ENCODE measurements around the gene CDH4.

CDH4 gene

DNA sequence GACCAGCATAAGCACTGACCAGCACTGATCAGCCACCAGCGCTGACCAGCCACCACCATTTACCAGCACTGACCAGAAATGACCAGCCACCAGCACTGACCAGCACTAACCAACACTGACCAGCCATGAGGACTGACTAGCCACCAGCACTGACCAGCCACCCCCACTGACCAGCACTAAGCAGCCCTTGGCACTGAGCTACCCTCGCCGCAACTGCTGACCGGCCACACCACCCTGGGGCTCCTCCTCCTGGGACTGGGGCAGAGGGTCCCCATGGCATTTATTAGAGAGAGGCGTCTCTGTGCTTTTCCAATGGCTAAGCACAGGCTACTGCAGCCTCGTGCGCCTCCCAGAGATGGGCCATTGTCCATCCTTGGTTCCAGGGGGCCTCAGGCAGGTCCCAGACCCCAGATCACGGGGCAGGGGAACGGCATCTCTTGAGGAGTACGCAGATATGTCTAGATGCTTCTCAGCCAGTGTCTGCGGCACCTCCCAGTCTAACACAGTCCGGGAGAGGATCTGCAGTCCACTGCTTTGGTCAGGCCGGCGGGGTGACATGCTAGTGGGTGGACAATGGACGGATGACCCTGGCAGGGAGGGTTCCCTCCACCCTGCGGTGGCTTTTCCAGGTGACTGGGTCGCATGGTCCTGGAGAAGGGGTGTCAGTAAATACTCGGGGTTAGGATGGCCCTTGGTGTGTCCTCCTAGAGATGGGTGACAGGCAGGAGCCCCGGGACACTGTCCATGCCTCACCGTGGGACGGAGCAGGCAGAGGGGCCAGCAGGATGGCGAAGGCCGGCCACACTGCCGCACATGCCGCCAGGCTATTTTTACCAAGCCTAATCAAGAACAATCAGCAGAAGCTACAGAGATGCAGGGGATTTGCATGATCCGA lies 645.6 kb downstream of the CDH4 start:
- H3K36me3 Mint-ChIP-seq (ENCODE audit: low read depth), result no peaks in the 10 kb centered on the region
- intact Hi-C loops (cut with micrococcal nuclease), result no loop called here
- H3K4me1 Mint-ChIP-seq (ENCODE audit: low read depth), result no peaks in the 10 kb centered on the region

DNA sequence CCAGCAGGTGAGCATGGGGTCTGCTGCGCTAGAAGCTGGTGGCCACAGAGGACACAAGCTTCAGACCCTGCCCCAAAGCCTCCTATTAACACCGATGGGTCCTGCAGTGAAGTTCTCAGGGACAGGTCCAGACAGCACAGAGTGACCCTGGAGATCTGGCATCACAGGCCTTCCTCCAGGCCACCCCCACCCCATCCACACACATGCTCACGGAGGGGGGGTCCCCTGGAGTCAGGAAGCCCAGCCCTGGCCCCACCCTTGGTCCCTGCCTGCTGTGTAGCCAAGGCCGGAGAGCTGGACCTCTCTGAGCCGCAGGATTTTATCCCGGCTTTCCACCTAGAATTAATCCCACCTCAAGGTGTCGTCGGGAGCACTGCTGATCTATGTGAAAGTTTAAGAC lies 646.3 kb downstream of the CDH4 start:
- no peaks in the 10 kb centered on the region for H3K36me3 Mint-ChIP-seq (ENCODE audit: low read depth)
- no peaks in the 10 kb centered on the region for H3K4me1 Mint-ChIP-seq (ENCODE audit: low read depth)
- H3K4me3 Mint-ChIP-seq, result no peak overlapping the region
- H3K27ac Mint-ChIP-seq, result no peak overlapping the region
- intact Hi-C loops (cut with micrococcal nuclease), result no loop called here
- H3K27me3 Mint-ChIP-seq, result peaks cover 6% of the 10 kb centered on the region
- no peaks in the 10 kb centered on the region for H3K9me3 Mint-ChIP-seq

More for the DNA sequence above, 645.6 kb downstream of the CDH4 start:
- Mint-ChIP-seq H3K4me3 (no peak overlapping the region), H3K9me3 (no peaks in the 10 kb centered on the region), H3K27me3 (peaks cover 6% of the 10 kb centered on the region), H3K27ac (no peak overlapping the region)

GRCh38 chr20:61900011-61900944 lies 648.2 kb downstream of the CDH4 start:
- Mint-ChIP-seq H3K4me3 (no peak overlapping the region), H3K9me3 (no peaks in the 10 kb centered on the region), H3K36me3 (ENCODE audit: low read depth) (no peaks in the 10 kb centered on the region), H3K4me1 (ENCODE audit: low read depth) (no peaks in the 10 kb centered on the region), H3K27ac (no peak overlapping the region), H3K27me3 (peaks cover 6% of the 10 kb centered on the region)
- intact Hi-C loops (cut with micrococcal nuclease), result no loop called here

GRCh38 chr20:61900945-61901293 lies 648.9 kb downstream of the CDH4 start:
- Mint-ChIP-seq H3K36me3 (ENCODE audit: low read depth) (no peaks in the 10 kb centered on the region), H3K4me1 (ENCODE audit: low read depth) (no peaks in the 10 kb centered on the region), H3K27me3 (peaks cover 6% of the 10 kb centered on the region), H3K9me3 (no peaks in the 10 kb centered on the region), H3K4me3 (no peak overlapping the region), H3K27ac (no peak overlapping the region)
- intact Hi-C loops (cut with micrococcal nuclease), result no loop called here

- H3K36me3 Mint-ChIP-seq (ENCODE audit: low read depth), result no peaks in the 10 kb centered on the region
- no peak overlapping the region for H3K27ac Mint-ChIP-seq
- intact Hi-C loops (cut with micrococcal nuclease), result no loop called here
- no peak overlapping the region for H3K4me3 Mint-ChIP-seq
- H3K27me3 Mint-ChIP-seq, result peaks cover 5% of the 10 kb centered on the region
- no peaks in the 10 kb centered on the region for H3K9me3 Mint-ChIP-seq
- H3K4me1 Mint-ChIP-seq (ENCODE audit: low read depth), result no peaks in the 10 kb centered on the region
Measured at GRCh38 chr20:61901392-61902220, 649.5 kb downstream of the CDH4 start.

DNA sequence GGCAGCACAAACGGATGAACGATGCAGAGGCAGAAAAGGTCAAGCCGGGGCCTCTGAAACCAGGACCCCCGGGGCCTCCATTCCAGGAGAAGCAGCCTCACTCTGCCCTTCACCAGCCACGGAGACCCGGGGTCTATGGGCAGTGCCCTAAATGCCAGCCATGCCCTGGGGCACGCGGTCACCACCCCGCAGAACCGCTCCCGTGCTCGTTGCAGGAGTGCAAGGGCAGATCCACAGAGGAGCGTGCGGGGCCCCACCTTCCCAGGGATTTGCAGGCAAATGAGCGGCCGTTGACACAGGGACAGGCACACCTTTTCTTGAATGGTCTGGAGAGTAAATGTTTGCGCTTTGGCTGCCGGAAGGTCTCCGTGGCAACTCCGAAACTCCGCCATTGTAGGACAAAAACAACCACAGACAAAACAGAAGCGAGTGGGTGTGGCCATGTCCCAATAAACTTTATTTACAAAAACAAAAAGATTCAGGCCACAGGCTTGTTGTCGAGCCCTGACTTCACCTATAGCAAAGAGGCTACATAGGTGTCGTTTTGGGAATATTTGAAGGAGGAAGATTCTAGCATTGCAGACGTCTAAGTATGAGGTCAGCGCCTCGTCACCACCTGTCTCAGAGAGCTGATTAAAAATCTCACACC lies 650.3 kb downstream of the CDH4 start:
- Mint-ChIP-seq H3K4me1 (ENCODE audit: low read depth) (no peaks in the 10 kb centered on the region), H3K27me3 (peaks cover 4% of the 10 kb centered on the region), H3K4me3 (no peak overlapping the region), H3K36me3 (ENCODE audit: low read depth) (no peaks in the 10 kb centered on the region), H3K9me3 (no peaks in the 10 kb centered on the region), H3K27ac (no peak overlapping the region)
- intact Hi-C loops (cut with micrococcal nuclease), result no loop called here

GRCh38 chr20:61903575-61904340 lies 651.7 kb downstream of the CDH4 start:
- Mint-ChIP-seq H3K9me3 (no peaks in the 10 kb centered on the region), H3K4me3 (no peak overlapping the region), H3K4me1 (ENCODE audit: low read depth) (no peaks in the 10 kb centered on the region), H3K27me3 (peaks cover 4% of the 10 kb centered on the region), H3K36me3 (ENCODE audit: low read depth) (no peaks in the 10 kb centered on the region), H3K27ac (no peak overlapping the region)
- intact Hi-C loops (cut with micrococcal nuclease), result no loop called here

DNA sequence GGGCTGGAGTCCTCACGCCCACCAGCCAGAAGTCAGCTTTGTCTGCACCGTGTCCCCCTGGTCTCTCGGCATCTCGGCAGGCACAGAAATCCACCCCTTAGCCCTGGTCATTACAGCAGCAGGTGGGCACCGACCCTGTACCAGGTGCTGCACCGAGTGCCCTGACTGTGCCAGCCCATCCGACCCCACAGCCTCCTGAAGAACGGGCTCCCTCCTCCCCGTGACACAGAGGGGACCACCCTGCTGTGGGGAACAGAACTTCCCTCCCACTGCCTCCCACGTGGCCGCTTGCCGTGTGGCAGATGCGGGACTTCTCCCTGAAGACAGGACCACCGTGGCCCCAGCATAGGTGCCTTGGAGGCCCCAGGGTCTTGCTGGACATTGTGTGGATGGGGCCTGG lies 652.4 kb downstream of the CDH4 start:
- Mint-ChIP-seq H3K27me3 (peaks cover 4% of the 10 kb centered on the region), H3K27ac (no peak overlapping the region), H3K36me3 (ENCODE audit: low read depth) (no peaks in the 10 kb centered on the region), H3K4me3 (no peak overlapping the region), H3K9me3 (no peaks in the 10 kb centered on the region), H3K4me1 (ENCODE audit: low read depth) (no peaks in the 10 kb centered on the region)
- intact Hi-C loops (cut with micrococcal nuclease), result no loop called here

- Mint-ChIP-seq H3K4me1 (ENCODE audit: low read depth) (no peaks in the 10 kb centered on the region), H3K9me3 (peaks cover 4% of the 10 kb centered on the region), H3K27me3 (peaks cover 4% of the 10 kb centered on the region), H3K36me3 (ENCODE audit: low read depth) (no peaks in the 10 kb centered on the region), H3K27ac (no peak overlapping the region), H3K4me3 (no peak overlapping the region)
- intact Hi-C loops (cut with micrococcal nuclease), result no loop called here
Measured at GRCh38 chr20:61905781-61906523, 653.9 kb downstream of the CDH4 start.

- no peak overlapping the region for H3K27ac Mint-ChIP-seq
- H3K27me3 Mint-ChIP-seq, result no peaks in the 10 kb centered on the region
- intact Hi-C loops (cut with micrococcal nuclease), result no loop called here
- H3K9me3 Mint-ChIP-seq, result peaks cover 9% of the 10 kb centered on the region
- H3K4me1 Mint-ChIP-seq (ENCODE audit: low read depth), result no peaks in the 10 kb centered on the region
- H3K4me3 Mint-ChIP-seq, result no peak overlapping the region
- no peaks in the 10 kb centered on the region for H3K36me3 Mint-ChIP-seq (ENCODE audit: low read depth)
Measured at GRCh38 chr20:61907081-61907891, 655.2 kb downstream of the CDH4 start.

GRCh38 chr20:61908057-61909026 lies 656.3 kb downstream of the CDH4 start:
- no peak overlapping the region for H3K27ac Mint-ChIP-seq
- peaks cover 9% of the 10 kb centered on the region for H3K9me3 Mint-ChIP-seq
- intact Hi-C loops (cut with micrococcal nuclease), result no loop called here
- no peaks in the 10 kb centered on the region for H3K4me1 Mint-ChIP-seq (ENCODE audit: low read depth)
- no peaks in the 10 kb centered on the region for H3K27me3 Mint-ChIP-seq
- no peak overlapping the region for H3K4me3 Mint-ChIP-seq
- no peaks in the 10 kb centered on the region for H3K36me3 Mint-ChIP-seq (ENCODE audit: low read depth)

All from dendritic cell treated with granulocyte-macrophage colony-stimulating factor and Interleukin-4, amounts not matched to agents 40 ng/mL and 50 ng/mL, for 4 days (primary cell).